Type B pancreatic cell (in vitro differentiated cells): ENCODE data around the gene PPP4R3B. TPM values are rescaled to one million over a fixed set of nuclear protein-coding genes. Genes with fewer than 3 reads are reported as not detected.

Experiments used
- DNase-seq: peaks from one replicate; pipeline ENCODE4 v3.0.0; 2021; ENCODE audit warnings: mixed read lengths; ENCODE audit not compliant: unreplicated experiment; ENCODE audit errors: extremely low spot score
- H3K27ac Mint-ChIP-seq: 2 replicates; pipeline ENCODE4 v1.8.0; 2021; ENCODE audit warnings: mild to moderate bottlenecking, mixed read lengths
- H3K27me3 Mint-ChIP-seq: 2 replicates; pipeline ENCODE4 v1.8.0; 2021; ENCODE audit warnings: mixed read lengths
- H3K36me3 Mint-ChIP-seq: 2 replicates; pipeline ENCODE4 v1.8.0; 2021; ENCODE audit warnings: mixed read lengths
- H3K4me1 Mint-ChIP-seq: one replicate; pipeline ENCODE4 v1.8.0; 2021; ENCODE audit warnings: mixed read lengths; ENCODE audit not compliant: unreplicated experiment
- H3K4me3 Mint-ChIP-seq: 2 replicates; pipeline ENCODE4 v1.8.0; 2021; ENCODE audit warnings: mild to moderate bottlenecking, mixed read lengths
- H3K9me3 Mint-ChIP-seq: 2 replicates; pipeline ENCODE4 v1.8.0; 2021; ENCODE audit warnings: mixed read lengths
- CTCF ChIP-seq: fragments of 200-600 bp; sonication (generic); conservative IDR thresholded peaks from 2 replicates; pipeline ENCODE4 v1.5.0; 2021; ENCODE audit warnings: antibody characterized with exemption, mild to moderate bottlenecking
- total RNA-seq: library from RNA; stranded (reverse); gene quantifications from 2 replicates; pipeline ENCODE4 v1.2.1, GENCODE V29; 2021; ENCODE audit warnings: low replicate concordance

The PPP4R3B gene
- total RNA-seq, 1 donor from 2014 or later, result 59.4 TPM

GRCh38 chr2:55616551-55617174, 759 bp downstream of the PPP4R3B start:
- H3K27ac Mint-ChIP-seq, result no peak overlapping the region
- H3K27me3 Mint-ChIP-seq, result no peaks in the 10 kb centered on the region
- H3K9me3 Mint-ChIP-seq, result no peaks in the 10 kb centered on the region
- TF ChIP-seq CTCF, result no peak
- peaks cover 14% of the 10 kb centered on the region for H3K4me1 Mint-ChIP-seq
- no peak for DNase-seq
- peaks cover 13% of the 10 kb centered on the region for H3K36me3 Mint-ChIP-seq
- H3K4me3 Mint-ChIP-seq, result no peak overlapping the region

- H3K27ac Mint-ChIP-seq, result no peak overlapping the region
These were observed 5.4 kb downstream of the PPP4R3B start for GRCh38 chr2:55611997-55612396.

GRCh38 chr2:55610954-55611743, 6.3 kb downstream of the PPP4R3B start:
- H3K27ac Mint-ChIP-seq, result no peak overlapping the region
- peaks cover 29% of the 10 kb centered on the region for H3K36me3 Mint-ChIP-seq
- H3K4me3 Mint-ChIP-seq, result no peak overlapping the region
- DNase-seq, result no peak
- H3K9me3 Mint-ChIP-seq, result no peaks in the 10 kb centered on the region
- H3K27me3 Mint-ChIP-seq, result no peaks in the 10 kb centered on the region
- H3K4me1 Mint-ChIP-seq, result peaks cover 8% of the 10 kb centered on the region
- TF ChIP-seq CTCF, result no peak

More at GRCh38 chr2:55611997-55612396, 5.4 kb downstream of the PPP4R3B start:
- TF ChIP-seq CTCF, result no peak
- peaks cover 26% of the 10 kb centered on the region for H3K36me3 Mint-ChIP-seq
- no peaks in the 10 kb centered on the region for H3K9me3 Mint-ChIP-seq
- no peaks in the 10 kb centered on the region for H3K27me3 Mint-ChIP-seq
- no peak overlapping the region for H3K4me3 Mint-ChIP-seq
- H3K4me1 Mint-ChIP-seq, result peaks cover 8% of the 10 kb centered on the region
- no peak for DNase-seq

DNA sequence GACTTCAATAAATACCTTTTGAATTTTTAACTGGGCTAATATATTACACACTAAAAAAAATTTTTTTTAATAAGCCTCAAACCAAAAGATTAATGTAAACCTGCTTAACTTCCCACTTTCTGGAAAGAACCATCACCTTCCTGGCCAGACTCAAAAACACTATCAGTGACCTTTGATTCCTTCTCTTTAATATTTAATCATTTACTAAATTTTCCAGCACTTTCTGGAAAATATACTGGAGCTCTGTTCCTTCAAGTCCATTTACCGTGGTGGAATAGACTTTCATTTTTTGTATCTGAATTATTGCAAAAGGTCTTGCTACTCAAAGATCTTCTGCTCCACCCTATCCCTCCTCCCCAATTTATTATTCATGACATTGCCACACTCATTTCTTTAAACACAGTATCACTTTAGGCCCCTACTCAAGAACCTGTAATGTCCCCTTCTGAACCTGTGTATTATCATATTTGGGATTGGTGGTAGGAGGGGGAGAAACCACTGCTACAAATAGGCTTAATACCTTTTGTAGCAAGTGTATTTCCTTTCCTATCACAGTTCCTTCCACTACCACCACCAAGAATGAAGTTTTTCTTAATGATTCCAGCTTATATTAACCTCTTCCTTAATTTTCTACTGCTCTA, 7.4 kb downstream of the PPP4R3B start:
- no peak overlapping the region for H3K4me3 Mint-ChIP-seq
- no peaks in the 10 kb centered on the region for H3K27me3 Mint-ChIP-seq
- TF ChIP-seq CTCF, result no peak
- no peak for DNase-seq
- H3K27ac Mint-ChIP-seq, result no peak overlapping the region
- H3K9me3 Mint-ChIP-seq, result no peaks in the 10 kb centered on the region
- no peaks in the 10 kb centered on the region for H3K4me1 Mint-ChIP-seq
- H3K36me3 Mint-ChIP-seq, result peaks cover 29% of the 10 kb centered on the region

GRCh38 chr2:55609193-55609794, 8.1 kb downstream of the PPP4R3B start:
- TF ChIP-seq CTCF, result no peak
- Mint-ChIP-seq H3K36me3 (peaks cover 27% of the 10 kb centered on the region), H3K9me3 (no peaks in the 10 kb centered on the region), H3K4me1 (no peaks in the 10 kb centered on the region), H3K27ac (no peak overlapping the region), H3K27me3 (no peaks in the 10 kb centered on the region), H3K4me3 (no peak overlapping the region)
- DNase-seq, result no peak
